AG04450 (cell line): ENCODE data around the gene RPS23. TPM values are rescaled to one million over a fixed set of nuclear protein-coding genes. Genes with fewer than 3 reads are reported as not detected.

Source experiments
- CTCF ChIA-PET: fragments of 300-600, 350-600 bp; formaldehyde crosslinking; extraction: SDS; loops from one replicate; lab custom pipeline; 2022; ENCODE audit warnings: antibody characterized with exemption, inconsistent platforms; lab: Charles Lee
- POLR2A ChIA-PET: fragments of 350-600 bp; formaldehyde crosslinking; extraction: SDS; loops from one replicate; lab custom pipeline; 2021; ENCODE audit warnings: antibody characterized with exemption, inconsistent platforms; lab: Yijun Ruan, JAX
- DNase-seq: peaks from one replicate; pipeline ENCODE4 v3.0.0-alpha.2; 2011; ENCODE audit warnings: low read depth, low spot score
- H3K27ac ChIP-seq: one replicate; pipeline ENCODE4 v1.5.1; 2012; ENCODE audit warnings: low read depth, low read length, control low read depth
- H3K27me3 ChIP-seq: one replicate; pipeline ENCODE4 v1.6.0; 2012; ENCODE audit warnings: low read length; ENCODE audit not compliant: control insufficient read depth, insufficient read depth
- H3K4me3 ChIP-seq: 2 replicates; pipeline ENCODE4 v1.5.1; 2011; ENCODE audit warnings: mild to moderate bottlenecking, low read depth, low read length, control low read depth
- H3K9me3 ChIP-seq: 2 replicates; pipeline ENCODE4 v1.5.1; 2012; ENCODE audit warnings: low read length; ENCODE audit not compliant: control insufficient read depth, insufficient read depth
- CTCF ChIP-seq: IDR thresholded peaks from 2 replicates; pipeline ENCODE4 v1.5.1; 2011; ENCODE audit warnings: low read depth, low read length, control low read depth, inconsistent platforms
- polyA minus RNA-seq: library from RNA; depleted of rRNA, polyadenylated mRNA; stranded (reverse); fragments of >200 nt; gene quantifications from 2 replicates; pipeline ENCODE4 v1.2.3, GENCODE V29; 2011; rRNA and poly(A)+ RNA removed
- polyA plus RNA-seq: library from polyadenylated mRNA; depleted of rRNA; stranded (reverse); fragments of >200 nt; gene quantifications from 2 replicates; pipeline ENCODE4 v1.2.3, GENCODE V29; 2011; rRNA removed

Gene RPS23
- polyA plus RNA-seq (3,849 and 4,398 TPM in 2 replicates), polyA minus RNA-seq (598 and 757 TPM in 2 replicates)

- CTCF ChIA-PET, result interaction anchor here (1.0 to 1.7 kb wide), 2 partner anchors 19 to 20 kb away, joined by 3 read pairs; no protein-coding TSS in a partner anchor
- DNase-seq, result peak; percentile 65
- Histone ChIP-seq H3K4me3 (peak within 1 kb of the TSS; percentile 93), H3K27ac (peak within 1 kb of the TSS; percentile 53), H3K9me3 (no peaks in the 10 kb centered on the region; the same call in 1 of the 2 replicates), H3K27me3 (no peaks in the 10 kb centered on the region)
- no peak for TF ChIP-seq CTCF
- POLR2A ChIA-PET, result interaction anchor here (0.5 to 1.5 kb wide), 11 partner anchors 14 to 1252 kb away, joined by 3 to 9 read pairs (median 3); partner anchors contain the start of gene SSBP2
These were observed at the start of gene RPS23 for GRCh38 chr5:82277987-82278710. Gene RPS23, minus strand, starts transcription at chr5:82278354. Its CDS starts 31 bp downstream, at chr5:82278323.

DNA sequence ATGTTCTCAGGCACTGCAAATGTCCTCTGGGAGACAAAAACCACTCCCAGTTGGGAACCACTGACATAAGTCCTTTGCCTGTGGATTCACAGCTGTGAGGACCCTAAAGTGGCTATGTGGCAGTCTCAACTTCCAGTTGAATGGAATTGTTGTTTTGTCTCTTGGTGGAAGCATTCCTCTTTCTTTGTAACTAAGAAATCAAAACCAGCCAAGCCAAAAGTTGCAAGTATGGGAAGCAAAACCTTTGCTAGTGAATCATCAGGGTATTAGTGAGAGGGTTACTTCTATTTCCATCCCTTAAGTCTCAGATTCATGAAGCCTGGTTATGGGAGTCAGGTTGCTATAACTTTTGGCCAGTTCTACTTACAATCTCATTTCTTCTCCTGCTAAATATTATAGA lies 49.8 kb upstream of the RPS23 start:
- H3K27ac ChIP-seq, result no peak overlapping the region
- TF ChIP-seq CTCF, result no peak
- ChIA-PET POLR2A (no interaction called here), CTCF (no interaction called here)
- H3K9me3 ChIP-seq, result no peaks in the 10 kb centered on the region; the same call in 1 of the 2 replicates
- no peak overlapping the region for H3K4me3 ChIP-seq
- H3K27me3 ChIP-seq, result no peaks in the 10 kb centered on the region
- DNase-seq, result no peak

GRCh38 chr5:82325996-82326395 lies 47.8 kb upstream of the RPS23 start:
- no peak overlapping the region for H3K4me3 ChIP-seq
- H3K9me3 ChIP-seq, result no peaks in the 10 kb centered on the region; the same call in 1 of the 2 replicates
- no peak for DNase-seq
- CTCF ChIA-PET, result interaction anchor here (0.6 to 1.0 kb wide), 3 partner anchors 23 to 1071 kb away, joined by 3 to 5 read pairs (median 3); no protein-coding TSS in a partner anchor
- POLR2A ChIA-PET, result interaction anchor here (0.6 kb wide), 1 partner anchor 759 kb away, joined by 3 read pairs; no protein-coding TSS in a partner anchor
- TF ChIP-seq CTCF, result no peak
- H3K27me3 ChIP-seq, result no peaks in the 10 kb centered on the region
- H3K27ac ChIP-seq, result no peak overlapping the region

DNA sequence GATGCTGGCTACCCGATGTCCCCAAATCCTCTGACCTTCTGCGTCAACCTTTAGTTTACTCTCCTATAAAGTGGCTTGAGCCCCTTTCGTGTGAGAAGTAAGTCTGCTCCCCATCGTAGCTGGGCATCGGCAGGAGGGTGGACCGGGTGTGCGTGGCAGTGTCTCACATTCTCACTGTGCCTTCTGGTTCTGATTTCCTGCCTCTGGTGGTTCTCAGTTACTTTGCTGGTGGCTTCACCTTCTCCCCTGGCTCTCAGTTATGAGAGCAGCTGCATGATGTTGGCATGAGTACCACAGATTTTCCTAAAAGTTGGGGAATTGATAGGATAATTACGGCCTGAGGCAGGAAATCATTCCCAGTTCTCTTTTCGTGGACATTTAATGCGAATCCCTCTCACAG lies 47.0 kb upstream of the RPS23 start:
- no peak overlapping the region for H3K4me3 ChIP-seq
- H3K27me3 ChIP-seq, result no peaks in the 10 kb centered on the region
- POLR2A ChIA-PET, result no interaction called here
- CTCF ChIA-PET, result no interaction called here
- TF ChIP-seq CTCF, result no peak
- no peaks in the 10 kb centered on the region; the same call in 1 of the 2 replicates for H3K9me3 ChIP-seq
- DNase-seq, result no peak
- H3K27ac ChIP-seq, result no peak overlapping the region

- CTCF ChIA-PET, result interaction anchor here (0.9 kb wide), 1 partner anchor 10 kb away, joined by 4 read pairs; no protein-coding TSS in a partner anchor
- Histone ChIP-seq H3K4me3 (no peak overlapping the region), H3K9me3 (no peaks in the 10 kb centered on the region), H3K27ac (no peak overlapping the region), H3K27me3 (no peaks in the 10 kb centered on the region)
- POLR2A ChIA-PET, result no interaction called here
- no peak for DNase-seq
- no peak for TF ChIP-seq CTCF
These were observed 42.8 kb upstream of the RPS23 start for GRCh38 chr5:82320966-82321365.
